ENCODE data around the gene SIL1. TPM values are rescaled to one million over a fixed set of nuclear protein-coding genes. Genes with fewer than 3 reads are reported as not detected.

SIL1 gene
- total RNA-seq, 4 donors from 2014 or later = 28.6 to 48.1 (median 36.5) TPM

DNA sequence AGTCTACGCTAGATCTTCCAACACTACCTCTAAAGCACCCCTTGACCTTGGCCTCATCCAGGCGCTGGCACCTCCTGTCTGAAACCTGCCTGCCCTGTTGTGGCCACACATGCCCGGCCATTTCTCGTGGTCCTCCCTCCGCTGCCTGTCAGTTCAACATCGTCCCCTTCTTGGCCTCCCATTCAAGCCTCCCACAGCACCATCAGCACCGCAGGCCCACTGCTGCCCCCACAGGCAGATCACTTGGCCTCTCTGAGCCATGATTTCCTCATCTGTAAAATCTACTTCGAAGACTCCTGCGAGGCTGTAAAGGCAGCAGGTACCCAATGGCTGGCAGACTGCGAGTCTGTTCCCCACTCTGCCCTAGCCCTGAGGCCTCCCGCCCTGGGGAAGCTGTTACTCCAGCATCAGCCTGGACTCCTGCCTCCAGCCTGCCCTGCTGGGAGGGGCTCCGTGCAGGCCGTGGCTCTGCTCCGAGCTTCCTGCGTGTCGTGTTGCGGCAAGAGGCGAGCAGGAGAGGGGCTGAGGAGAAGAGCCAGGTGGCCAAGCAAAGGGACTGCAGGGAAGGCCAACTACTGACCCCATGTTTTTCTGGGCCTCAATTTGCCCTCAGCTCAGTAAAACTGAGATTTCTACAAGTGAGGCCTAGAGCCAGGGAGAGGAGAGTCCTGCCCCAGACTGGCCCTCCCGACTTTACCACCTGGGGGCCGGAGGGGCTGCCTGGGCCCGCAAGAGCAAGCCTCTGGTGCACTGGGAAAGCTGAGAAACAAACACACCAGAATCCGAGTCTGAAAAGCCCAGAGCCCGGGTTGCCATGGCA lies 252.5 kb downstream of the SIL1 start:
- Histone ChIP-seq H3K4me1 (peaks cover 0 to 25% (median 0%) of the 10 kb centered on the region in 3 donors), H3K27ac (no peak overlapping the region), H3K27me3 (no peaks in the 10 kb centered on the region), H3K9me3 (no peaks in the 10 kb centered on the region), H3K4me3 (no peak overlapping the region), H3K36me3 (peaks cover 0 to 38% of the 10 kb centered on the region in 2 donors)
- 92 to 96% methylated on average over 6 to 7 of the region's 23 CpGs for WGBS, 2 donors (ENCODE audit: low coverage in 1 of 2)
- no peak for ATAC-seq
- no peak for TF ChIP-seq EP300 (IDR thresholded peaks at IDR 0.05)
- TF ChIP-seq CTCF (IDR thresholded peaks at IDR 0.05) = no peak
- no peak for TF ChIP-seq POLR2AphosphoS5 (IDR thresholded peaks at IDR 0.05)
- TF ChIP-seq POLR2A (IDR thresholded peaks at IDR 0.05) = no peak

GRCh38 chr5:138944527-138945322 lies 253.4 kb downstream of the SIL1 start:
- Histone ChIP-seq H3K27me3 (no peaks in the 10 kb centered on the region), H3K4me3 (no peak overlapping the region), H3K36me3 (peaks cover 0 to 38% of the 10 kb centered on the region in 2 donors), H3K4me1 (peaks cover 0 to 21% (median 0%) of the 10 kb centered on the region in 3 donors), H3K27ac (no peak overlapping the region), H3K9me3 (no peaks in the 10 kb centered on the region)
- WGBS, 2 donors (ENCODE audit: low coverage in 1 of 2) = 95 to 100% methylated on average over 1 to 6 of the region's 23 CpGs
- ATAC-seq = no peak
- TF ChIP-seq EP300 (IDR thresholded peaks at IDR 0.05) (no peak), CTCF (IDR thresholded peaks at IDR 0.05) (no peak), POLR2AphosphoS5 (IDR thresholded peaks at IDR 0.05) (no peak), POLR2A (IDR thresholded peaks at IDR 0.05) (no peak)

GRCh38 chr5:138943599-138944173 lies 254.5 kb downstream of the SIL1 start:
- 100% methylated on average over 3 to 4 of the region's 6 CpGs for WGBS, 2 donors (ENCODE audit: low coverage in 1 of 2)
- Histone ChIP-seq H3K4me1 (peaks cover 0 to 13% (median 0%) of the 10 kb centered on the region in 3 donors), H3K4me3 (no peak overlapping the region), H3K27me3 (no peaks in the 10 kb centered on the region), H3K27ac (no peak overlapping the region), H3K9me3 (no peaks in the 10 kb centered on the region), H3K36me3 (peaks cover 0 to 38% of the 10 kb centered on the region in 2 donors)
- no peak for TF ChIP-seq EP300 (IDR thresholded peaks at IDR 0.05)
- ATAC-seq = no peak

- no peak for ATAC-seq
- no peak overlapping the region for H3K4me3 ChIP-seq
- 86 to 87% methylated on average over 3 of the region's 3 CpGs for WGBS, 2 donors (ENCODE audit: low coverage in 1 of 2)
- H3K4me1 ChIP-seq = peaks cover 0 to 8% (median 0%) of the 10 kb centered on the region in 3 donors
- H3K36me3 ChIP-seq = peaks cover 0 to 31% of the 10 kb centered on the region in 2 donors
- H3K9me3 ChIP-seq = no peaks in the 10 kb centered on the region
- H3K27me3 ChIP-seq = no peaks in the 10 kb centered on the region
- no peak overlapping the region for H3K27ac ChIP-seq
- TF ChIP-seq POLR2AphosphoS5 (IDR thresholded peaks at IDR 0.05) (no peak), CTCF (IDR thresholded peaks at IDR 0.05) (no peak), EP300 (IDR thresholded peaks at IDR 0.05) (no peak), POLR2A (IDR thresholded peaks at IDR 0.05) (no peak)
Measured at GRCh38 chr5:138942861-138943260, 255.3 kb downstream of the SIL1 start.

- Histone ChIP-seq H3K9me3 (no peaks in the 10 kb centered on the region), H3K27ac (no peak overlapping the region), H3K27me3 (no peaks in the 10 kb centered on the region), H3K4me3 (no peak overlapping the region), H3K4me1 (peaks cover 0 to 14% (median 0%) of the 10 kb centered on the region in 3 donors), H3K36me3 (peaks cover 0 to 26% of the 10 kb centered on the region in 2 donors)
- ATAC-seq = no peak
- no peak for TF ChIP-seq EP300 (IDR thresholded peaks at IDR 0.05)
- whole genome bisulfite sequencing, 2 donors (ENCODE audit: low coverage in 1 of 2) = 62 to 82% methylated on average over 2 of the region's 2 CpGs
Measured at GRCh38 chr5:138942066-138942465, 256.1 kb downstream of the SIL1 start.

Measured in gastroesophageal sphincter (tissue), 4 donors.